GM13976 (cell line): ENCODE data around the gene RGL2.

Experiments
- DNase-seq: peaks from one replicate; pipeline ENCODE4 v3.0.0; 2012; ENCODE audit warnings: low spot score
- CTCF ChIP-seq: IDR thresholded peaks from 2 replicates; pipeline ENCODE4 v1.5.1; 2012; ENCODE audit warnings: borderline replicate concordance, mild to moderate bottlenecking; ENCODE audit not compliant: insufficient read depth; ENCODE audit errors: extremely low read depth, missing control alignments, control extremely low read depth
- in situ Hi-C: fragments of 300-500 bp; cut with MboI; formaldehyde crosslinking; loops from one replicate; pipeline ENCODE4 v1.12.0; 2022; ENCODE audit warnings: low sequenced_read_pairs, mixed read lengths, inconsistent platforms; ENCODE audit not compliant: unreplicated experiment

Gene RGL2

GRCh38 chr6:33247977-33248642 lies 50.6 kb downstream of the RGL2 start:
- in situ Hi-C loops = loop anchor here (25.0 kb wide), 1 partner anchor 236 kb away; the partner anchor contains the start of gene HLA-DOA
- peak; percentile 93 for TF ChIP-seq CTCF
- DNase-seq = peak; percentile 84

GRCh38 chr6:33243476-33243875 lies 55.3 kb downstream of the RGL2 start:
- DNase-seq = no peak
- in situ Hi-C loops = loop anchor here (25.0 kb wide), 1 partner anchor 231 kb away; the partner anchor contains the start of gene HLA-DOA
- TF ChIP-seq CTCF = no peak

- DNase-seq = no peak
- in situ Hi-C loops = loop anchor here (25.0 kb wide), 1 partner anchor 230 kb away; the partner anchor contains the start of gene HLA-DOA
- no peak for TF ChIP-seq CTCF
Observed at GRCh38 chr6:33241968-33242367, 56.8 kb downstream of the RGL2 start.
